Measurements from ENCODE around the gene SOX12.
A peak's percentile ranks its signal among the peaks of the same experiment; 100 is the strongest.
"Not testable (repeated sequence)": the region's sequence is repeated elsewhere in the genome, so short reads cannot be mapped to it uniquely, and the experiment has no call there.

Gene SOX12

GRCh38 chr20:327186-328026 lies 2.1 kb downstream of the SOX12 start:
- peak overlapping the region; percentile 89 for H3K27ac ChIP-seq
- DNase-seq (ENCODE audit: low read depth, low spot score), result peak; percentile 26

GRCh38 chr20:328027-328974 lies 2.9 kb downstream of the SOX12 start:
- H3K27ac ChIP-seq, result peak overlapping the region; percentile 89
- no peak for DNase-seq (ENCODE audit: low read depth, low spot score)

GRCh38 chr20:328975-329695 lies 3.8 kb downstream of the SOX12 start:
- no peak for DNase-seq (ENCODE audit: low read depth, low spot score)
- H3K27ac ChIP-seq, result peak overlapping the region; percentile 8

GRCh38 chr20:329851-330232 lies 4.5 kb downstream of the SOX12 start:
- no peak for DNase-seq (ENCODE audit: low read depth, low spot score)
- no peak overlapping the region for H3K27ac ChIP-seq

- DNase-seq (ENCODE audit: low read depth, low spot score), result no peak
- peak overlapping the region; percentile 11 for H3K27ac ChIP-seq
Measured at GRCh38 chr20:330233-331149, 5.1 kb downstream of the SOX12 start.

- no peak overlapping the region for H3K27ac ChIP-seq
- DNase-seq (ENCODE audit: low read depth, low spot score), result no peak
Measured at GRCh38 chr20:334578-334977, 9.2 kb downstream of the SOX12 start.

GRCh38 chr20:336040-336439 lies 10.7 kb downstream of the SOX12 start:
- DNase-seq (ENCODE audit: low read depth, low spot score); H3K27ac ChIP-seq: not testable (repeated sequence)

GRCh38 chr20:341682-342081 lies 16.3 kb downstream of the SOX12 start:
- H3K27ac ChIP-seq, result peak overlapping the region; percentile 36
- peak; percentile 89 for DNase-seq (ENCODE audit: low read depth, low spot score)

- DNase-seq (ENCODE audit: low read depth, low spot score), result no peak
- no peak overlapping the region for H3K27ac ChIP-seq
Measured at GRCh38 chr20:343107-343506, 17.8 kb downstream of the SOX12 start.

- DNase-seq (ENCODE audit: low read depth, low spot score), result no peak
- no peak overlapping the region for H3K27ac ChIP-seq
Measured at GRCh38 chr20:346033-346639, 20.8 kb downstream of the SOX12 start.

GRCh38 chr20:346640-347316 lies 21.4 kb downstream of the SOX12 start, which contains the start of gene NRSN2:
NRSN2 (plus strand) TSS chr20:347111; CDS start chr20:349644, 2,533 bp downstream.
- peak within 1 kb of the TSS; percentile 70 for H3K27ac ChIP-seq
- no peak for DNase-seq (ENCODE audit: low read depth, low spot score)

- peak overlapping the region; percentile 70 for H3K27ac ChIP-seq
- no peak for DNase-seq (ENCODE audit: low read depth, low spot score)
Measured at GRCh38 chr20:347317-347639, 21.9 kb downstream of the SOX12 start.

- no peak for DNase-seq (ENCODE audit: low read depth, low spot score)
Measured at GRCh38 chr20:347640-348484, 22.5 kb downstream of the SOX12 start.

GRCh38 chr20:348972-349841 lies 23.9 kb downstream of the SOX12 start:
- H3K27ac ChIP-seq, result no peak overlapping the region
- no peak for DNase-seq (ENCODE audit: low read depth, low spot score)

More at GRCh38 chr20:347640-348484, 22.5 kb downstream of the SOX12 start:
- H3K27ac ChIP-seq, result peak overlapping the region; percentile 70

- H3K27ac ChIP-seq, result no peak overlapping the region
- no peak for DNase-seq (ENCODE audit: low read depth, low spot score)
Measured at GRCh38 chr20:353166-353565, 27.8 kb downstream of the SOX12 start.

GRCh38 chr20:354298-354977 lies 29.1 kb downstream of the SOX12 start:
- DNase-seq (ENCODE audit: low read depth, low spot score), result no peak
- peak overlapping the region; percentile 1 for H3K27ac ChIP-seq
